Stimulated activated naive CD8-positive, alpha-beta T cell treated with anti-CD3 and anti-CD28 coated beads, Interleukin-15, Interleukin-2, amounts not matched to agents 100 ng/mL and 50 ng/mL, for 24 hours (primary cell): ENCODE measurements around the gene SAMM50.

Source experiments
- H3K27ac Mint-ChIP-seq: one replicate; pipeline ENCODE4 v1.8.0; 2021; ENCODE audit warnings: mild to moderate bottlenecking, mixed read lengths
- H3K27me3 Mint-ChIP-seq: one replicate; pipeline ENCODE4 v1.8.0; 2021; ENCODE audit warnings: mixed read lengths
- H3K36me3 Mint-ChIP-seq: one replicate; pipeline ENCODE4 v1.8.0; 2021; ENCODE audit warnings: low read depth, mixed read lengths
- H3K4me1 Mint-ChIP-seq: one replicate; pipeline ENCODE4 v1.8.0; 2021; ENCODE audit warnings: low read depth, mixed read lengths
- H3K4me3 Mint-ChIP-seq: one replicate; pipeline ENCODE4 v1.8.0; 2021; ENCODE audit warnings: mild to moderate bottlenecking, mixed read lengths
- H3K9me3 Mint-ChIP-seq: one replicate; pipeline ENCODE4 v1.8.0; 2021; ENCODE audit warnings: mixed read lengths

The SAMM50 gene

DNA sequence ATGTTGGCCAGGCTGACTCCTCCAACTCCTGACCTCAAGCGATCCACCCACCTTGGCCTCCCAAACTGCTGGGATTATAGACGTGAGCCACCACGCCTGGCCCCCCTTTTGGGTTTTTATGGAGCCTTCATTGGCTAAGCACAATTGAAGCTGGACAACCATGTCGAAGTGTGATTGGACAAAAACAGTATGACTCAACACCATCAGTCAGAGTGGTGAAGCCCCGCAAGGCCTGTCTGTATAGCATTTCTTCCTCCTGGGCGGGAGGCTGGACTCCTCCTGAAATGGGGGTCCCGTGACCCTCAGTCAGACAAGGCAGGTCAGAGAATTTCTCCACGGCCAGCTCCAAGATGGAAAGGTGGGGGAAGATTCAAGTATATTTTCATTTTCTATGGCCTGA lies 65.7 kb downstream of the SAMM50 start:
- peaks cover 5% of the 10 kb centered on the region for H3K27me3 Mint-ChIP-seq

DNA sequence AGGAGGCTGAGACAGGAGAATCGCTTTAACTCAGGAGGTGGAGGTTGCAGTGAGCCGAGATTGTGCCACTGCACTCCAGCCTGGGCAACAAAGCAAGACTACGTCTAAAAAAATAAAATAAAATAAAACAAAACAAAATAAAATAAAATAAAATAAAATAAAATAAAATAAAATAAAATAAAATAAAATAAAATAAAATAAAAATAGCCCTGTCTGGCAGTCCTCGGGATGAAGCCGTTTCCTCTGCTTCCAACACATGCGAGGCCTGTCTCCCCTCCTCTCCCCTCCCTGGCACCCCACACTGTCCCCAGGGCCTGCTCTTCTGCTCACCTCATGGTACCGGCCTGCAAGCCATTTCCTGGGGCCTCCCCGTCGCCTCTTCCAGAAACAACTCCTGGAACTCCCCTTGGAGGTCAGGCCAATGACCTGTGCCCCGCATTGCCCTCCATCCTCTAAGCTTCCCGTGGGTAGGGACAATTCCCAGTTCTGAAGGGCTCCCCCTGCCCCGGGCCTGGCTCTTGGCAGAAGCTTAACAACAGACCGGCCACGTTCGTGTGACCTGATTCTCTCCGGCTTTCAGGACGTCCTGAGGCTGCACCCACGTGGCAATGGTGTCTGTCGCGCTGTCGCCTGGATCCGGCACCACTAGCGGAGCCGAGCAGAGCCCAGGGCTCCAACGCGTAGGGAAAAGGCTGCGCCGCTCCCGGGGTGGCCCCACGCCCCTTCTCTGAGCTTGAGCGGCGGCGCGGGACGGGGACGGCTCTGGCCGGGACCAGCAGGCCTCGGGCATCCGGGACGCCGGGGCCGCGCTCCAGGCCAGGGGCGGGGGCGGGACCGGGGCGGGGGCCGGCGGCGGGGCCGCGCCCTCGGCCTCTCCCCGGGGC lies 68.4 kb downstream of the SAMM50 start:
- no peaks in the 10 kb centered on the region for H3K9me3 Mint-ChIP-seq
- H3K27me3 Mint-ChIP-seq: peaks cover 5% of the 10 kb centered on the region
- peak overlapping the region; percentile 89 for H3K27ac Mint-ChIP-seq
- peaks cover 52% of the 10 kb centered on the region for H3K4me1 Mint-ChIP-seq
- peak overlapping the region; percentile 83 for H3K4me3 Mint-ChIP-seq
- H3K36me3 Mint-ChIP-seq: peaks cover 4% of the 10 kb centered on the region

More for the DNA sequence above, 65.7 kb downstream of the SAMM50 start:
- peak overlapping the region; percentile 35 for H3K4me3 Mint-ChIP-seq
- peaks cover 29% of the 10 kb centered on the region for H3K4me1 Mint-ChIP-seq
- H3K27ac Mint-ChIP-seq: no peak overlapping the region
- H3K36me3 Mint-ChIP-seq: peaks cover 4% of the 10 kb centered on the region
- no peaks in the 10 kb centered on the region for H3K9me3 Mint-ChIP-seq

DNA sequence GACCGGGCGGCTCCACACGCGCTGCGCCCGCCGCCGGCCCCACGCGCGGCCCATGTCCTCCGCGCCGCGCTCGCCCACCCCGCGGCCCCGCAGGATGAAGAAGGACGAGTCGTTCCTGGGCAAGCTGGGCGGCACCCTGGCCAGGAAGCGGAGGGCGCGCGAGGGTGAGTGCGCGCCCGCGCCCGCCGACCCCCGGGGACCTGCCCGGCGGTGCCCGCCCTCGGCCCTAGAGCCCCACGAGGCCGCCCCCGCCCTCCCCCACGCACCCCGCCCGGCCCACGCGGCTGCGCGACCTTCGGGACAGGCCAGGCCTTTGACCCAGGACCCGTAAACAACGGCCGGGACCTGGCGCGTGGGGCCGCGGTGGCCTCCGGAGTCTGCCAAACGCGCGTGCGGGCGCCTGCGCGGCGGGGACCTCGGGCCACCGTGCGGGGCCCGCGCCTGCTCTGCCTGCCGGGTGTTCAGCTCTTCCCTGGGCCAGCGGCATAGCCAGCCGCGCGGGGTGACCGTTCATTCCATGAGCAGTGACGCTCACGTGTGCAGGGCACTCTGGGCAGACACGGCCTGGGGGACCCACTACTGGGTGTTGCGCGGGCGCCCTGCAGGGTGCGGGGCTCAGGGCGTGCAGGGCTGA lies 69.2 kb downstream of the SAMM50 start, which contains the start of gene PARVB:
Gene PARVB, plus strand, starts transcription at position 15 of the 634 bp plus-strand sequence. Its CDS starts 38 bp downstream, at position 53.
- Mint-ChIP-seq H3K4me1 (peaks cover 56% of the 10 kb centered on the region), H3K36me3 (peaks cover 7% of the 10 kb centered on the region), H3K27ac (peak within 1 kb of the TSS; percentile 97), H3K4me3 (peak within 1 kb of the TSS; percentile 88), H3K27me3 (peaks cover 5% of the 10 kb centered on the region), H3K9me3 (no peaks in the 10 kb centered on the region)

DNA sequence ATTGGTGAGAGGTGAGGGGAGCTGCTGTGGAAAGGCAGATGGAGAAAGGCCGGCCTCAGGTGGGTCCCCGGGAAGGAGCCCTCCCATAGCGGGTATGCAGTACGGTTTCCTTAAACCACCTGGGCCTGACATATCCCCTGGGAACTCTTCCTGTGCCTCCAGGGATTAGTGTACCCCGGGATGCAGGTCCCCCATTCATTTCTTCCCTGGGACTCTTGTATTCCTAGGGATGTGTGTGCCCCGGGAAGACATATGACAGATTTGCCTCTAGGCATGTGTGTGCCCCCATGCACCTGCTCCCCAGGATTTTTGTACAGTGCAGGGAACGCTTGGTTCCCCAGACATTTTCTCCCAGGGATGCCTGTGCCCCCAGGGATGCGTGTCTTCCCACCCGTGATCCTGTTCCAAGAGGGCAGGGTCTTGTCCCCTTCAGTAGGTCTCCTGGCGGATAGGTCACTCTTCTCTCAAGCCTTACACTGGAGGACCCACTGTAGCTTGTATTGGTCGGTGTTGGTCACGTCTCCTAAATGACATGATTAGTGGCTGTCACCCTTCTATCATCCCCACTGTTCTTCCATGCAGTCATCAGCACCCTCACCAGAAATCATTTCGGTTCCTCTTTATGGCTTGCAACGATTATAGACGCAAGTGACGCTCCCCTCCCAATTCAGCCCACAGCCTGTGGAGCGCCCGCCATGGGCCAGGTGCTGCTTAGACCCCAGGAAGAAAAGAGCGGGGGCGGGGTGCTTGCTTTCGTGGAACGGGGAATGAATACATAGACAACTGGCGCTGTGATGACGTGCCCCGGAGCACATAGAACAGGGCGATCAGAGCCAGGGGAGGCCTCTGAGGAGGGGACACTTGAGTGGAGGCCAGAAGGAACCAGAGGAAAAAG lies 70.2 kb downstream of the SAMM50 start:
- Mint-ChIP-seq H3K4me1 (peaks cover 56% of the 10 kb centered on the region), H3K36me3 (peaks cover 7% of the 10 kb centered on the region), H3K27me3 (peaks cover 5% of the 10 kb centered on the region), H3K9me3 (no peaks in the 10 kb centered on the region), H3K27ac (peak overlapping the region; percentile 97), H3K4me3 (peak overlapping the region; percentile 88)

DNA sequence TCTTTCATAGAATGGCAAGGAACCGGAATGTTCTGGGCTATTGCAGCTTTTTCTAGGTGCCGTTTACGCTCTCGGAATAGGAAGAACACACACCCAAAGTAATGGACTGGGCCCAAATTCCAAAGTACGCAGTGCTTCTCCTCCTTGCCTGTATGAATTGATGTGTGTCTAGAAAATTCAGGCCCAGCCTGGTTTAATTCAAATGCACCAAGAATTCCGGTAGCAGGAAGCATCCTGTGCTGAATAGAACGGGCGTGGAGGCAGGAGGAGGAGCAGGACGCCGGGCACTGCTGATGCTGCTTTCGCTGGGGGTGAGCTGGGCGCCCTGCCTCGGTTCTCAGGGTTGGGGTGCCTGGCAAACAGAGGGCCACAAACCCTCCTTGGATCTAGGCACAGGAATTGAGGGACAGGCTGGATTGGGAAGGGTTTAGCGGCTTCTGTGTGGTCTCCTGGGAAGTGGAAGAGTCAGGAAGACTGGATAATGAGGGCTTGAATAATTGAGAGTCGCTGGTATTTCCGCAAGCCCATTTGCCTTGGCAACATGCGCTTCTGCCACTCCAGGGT lies 70.9 kb downstream of the SAMM50 start:
- Mint-ChIP-seq H3K4me1 (peaks cover 61% of the 10 kb centered on the region), H3K27me3 (peaks cover 5% of the 10 kb centered on the region), H3K4me3 (peak overlapping the region; percentile 88), H3K36me3 (peaks cover 7% of the 10 kb centered on the region), H3K9me3 (no peaks in the 10 kb centered on the region), H3K27ac (peak overlapping the region; percentile 97)

DNA sequence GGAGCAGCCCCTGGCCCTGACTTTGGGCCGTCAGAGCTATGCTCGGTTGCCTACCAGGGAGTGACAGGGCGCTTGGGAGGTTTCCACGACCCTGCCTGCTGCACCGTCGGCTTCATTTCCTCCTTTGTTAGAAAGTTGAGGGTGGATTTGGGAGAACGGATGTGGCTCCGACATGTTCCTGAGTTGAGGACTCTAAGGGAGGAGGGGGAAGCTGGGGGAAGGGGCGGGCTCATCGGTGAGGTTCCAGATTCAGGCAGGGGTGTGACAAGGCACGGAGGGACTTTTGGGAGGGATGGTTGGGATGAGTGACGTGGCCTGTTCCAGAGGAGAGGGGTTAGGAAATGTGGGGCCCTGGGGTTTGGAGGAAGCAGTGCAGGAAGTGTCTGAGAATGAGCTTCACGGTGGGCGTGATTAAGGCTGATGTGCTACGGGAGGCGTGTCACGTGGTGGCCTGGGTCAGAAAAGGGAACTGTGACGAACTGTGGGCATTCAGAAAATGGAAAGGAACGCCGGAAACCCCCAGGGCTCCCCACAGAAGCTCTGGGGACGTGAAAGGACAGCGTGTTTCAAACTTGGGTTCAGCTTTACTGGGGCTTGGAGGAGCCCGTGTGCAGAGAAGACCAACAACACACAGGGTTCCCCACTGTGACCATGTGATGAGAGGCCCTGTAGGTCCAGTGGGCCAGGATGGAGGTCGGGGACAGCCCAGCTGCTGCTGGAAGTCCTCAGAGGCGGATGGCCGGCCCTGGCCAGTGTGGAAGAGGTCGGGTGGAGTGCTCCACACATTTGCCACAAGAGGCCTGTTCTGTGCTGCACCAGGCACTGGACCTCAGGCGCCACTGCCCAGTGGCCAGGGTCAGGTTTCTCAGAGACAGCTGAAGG lies 71.6 kb downstream of the SAMM50 start:
- H3K9me3 Mint-ChIP-seq: no peaks in the 10 kb centered on the region
- peaks cover 61% of the 10 kb centered on the region for H3K4me1 Mint-ChIP-seq
- H3K27ac Mint-ChIP-seq: peak overlapping the region; percentile 97
- peaks cover 12% of the 10 kb centered on the region for H3K36me3 Mint-ChIP-seq
- H3K4me3 Mint-ChIP-seq: peak overlapping the region; percentile 88
- H3K27me3 Mint-ChIP-seq: peaks cover 5% of the 10 kb centered on the region

DNA sequence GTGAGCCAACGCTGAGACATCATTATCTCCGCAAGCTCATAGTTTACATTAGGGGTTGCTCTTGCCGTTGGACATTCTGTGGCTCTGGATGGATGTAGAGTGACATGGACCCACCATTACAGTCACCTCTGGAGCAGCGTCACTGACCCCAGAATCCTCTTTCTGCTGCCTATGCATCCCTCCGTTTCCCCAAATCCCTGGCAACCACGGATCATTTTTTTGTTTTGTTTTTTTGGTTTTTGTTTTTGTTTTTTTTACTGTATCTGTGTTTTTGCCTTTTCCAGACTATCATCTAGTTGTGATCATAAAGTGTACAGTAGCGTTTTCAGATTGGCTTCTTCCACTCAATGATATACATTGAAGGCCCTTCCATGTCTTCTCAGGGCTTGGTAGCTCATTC lies 72.8 kb downstream of the SAMM50 start:
- Mint-ChIP-seq H3K4me1 (peaks cover 56% of the 10 kb centered on the region), H3K27me3 (peaks cover 5% of the 10 kb centered on the region), H3K9me3 (no peaks in the 10 kb centered on the region), H3K4me3 (no peak overlapping the region), H3K27ac (peak overlapping the region; percentile 46), H3K36me3 (peaks cover 9% of the 10 kb centered on the region)

DNA sequence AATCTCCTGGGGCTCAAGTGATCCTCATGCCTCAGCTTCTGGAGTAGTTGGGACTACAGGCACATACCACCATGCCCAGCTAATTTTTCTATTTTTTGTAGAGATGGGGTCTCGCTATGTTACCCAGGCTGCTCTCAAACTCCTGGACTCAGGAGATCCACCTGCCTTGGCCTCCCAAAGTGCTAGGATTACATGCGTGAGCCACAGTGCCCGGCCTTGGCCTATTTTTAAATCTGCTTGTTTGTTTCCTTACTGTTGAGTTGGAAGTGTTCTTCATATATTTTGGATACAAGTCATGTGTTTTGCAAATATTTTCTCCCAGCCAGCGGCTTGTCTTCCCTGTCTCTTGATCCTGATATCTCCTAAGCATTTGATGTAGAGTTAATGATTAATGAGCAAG lies 73.8 kb downstream of the SAMM50 start:
- no peak overlapping the region for H3K4me3 Mint-ChIP-seq
- H3K36me3 Mint-ChIP-seq: peaks cover 9% of the 10 kb centered on the region
- peaks cover 56% of the 10 kb centered on the region for H3K4me1 Mint-ChIP-seq
- peak overlapping the region; percentile 63 for H3K27ac Mint-ChIP-seq
- H3K9me3 Mint-ChIP-seq: no peaks in the 10 kb centered on the region
- peaks cover 5% of the 10 kb centered on the region for H3K27me3 Mint-ChIP-seq

DNA sequence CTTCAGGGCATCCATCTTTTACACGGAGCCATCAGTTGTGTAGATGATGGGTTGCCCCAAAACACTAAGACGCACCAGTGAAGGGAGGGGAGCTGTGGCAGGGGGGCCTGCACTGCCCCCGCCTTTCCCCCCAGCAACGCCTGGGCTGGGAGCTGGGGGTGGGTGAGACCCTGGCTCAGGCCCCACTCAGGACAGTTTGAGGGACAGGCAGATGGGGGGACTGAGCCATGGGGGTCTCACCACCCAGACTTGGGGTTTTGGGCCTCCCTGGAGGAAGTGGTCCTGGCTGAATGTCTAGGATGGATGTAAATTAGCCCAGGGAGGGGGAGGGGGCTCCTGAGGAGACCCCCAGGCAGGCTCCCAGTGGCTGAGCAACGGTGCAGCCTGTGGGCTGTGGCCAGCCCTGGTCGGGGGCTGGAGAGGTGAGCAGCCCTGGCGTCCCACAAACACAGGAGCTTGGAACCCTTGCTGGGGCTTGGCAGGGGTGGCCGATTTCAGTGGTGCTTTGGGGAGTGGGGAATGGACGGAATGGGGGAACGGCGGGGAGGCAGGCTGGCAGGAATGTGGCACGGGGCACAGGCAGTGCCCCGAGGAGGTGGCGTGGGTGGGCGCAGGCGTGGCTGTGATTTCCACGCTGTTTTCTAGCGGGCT lies 74.9 kb downstream of the SAMM50 start:
- Mint-ChIP-seq H3K27ac (no peak overlapping the region), H3K4me3 (no peak overlapping the region), H3K9me3 (no peaks in the 10 kb centered on the region), H3K36me3 (peaks cover 9% of the 10 kb centered on the region), H3K4me1 (peaks cover 50% of the 10 kb centered on the region), H3K27me3 (peaks cover 5% of the 10 kb centered on the region)

DNA sequence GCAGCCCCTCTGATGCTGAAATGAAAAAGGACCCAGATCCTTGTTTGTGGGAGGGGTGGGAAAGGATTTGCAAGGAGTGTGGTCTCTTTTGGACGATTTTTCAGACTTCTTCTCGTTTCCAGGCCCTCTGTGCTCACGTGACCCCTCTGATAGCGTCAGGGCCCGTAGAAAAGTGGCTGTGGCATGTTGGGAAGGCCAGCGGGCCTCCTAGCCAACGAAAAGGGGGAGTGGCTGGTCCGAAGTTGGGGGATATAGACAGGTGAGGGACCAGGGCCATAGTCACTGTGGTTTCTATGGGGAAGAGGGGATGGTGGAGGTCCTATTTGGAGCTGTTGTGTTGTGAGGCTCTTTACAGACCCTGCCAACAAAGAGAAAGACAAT lies 75.5 kb downstream of the SAMM50 start:
- Mint-ChIP-seq H3K27ac (no peak overlapping the region), H3K36me3 (peaks cover 9% of the 10 kb centered on the region), H3K27me3 (peaks cover 2% of the 10 kb centered on the region), H3K4me1 (peaks cover 45% of the 10 kb centered on the region), H3K9me3 (no peaks in the 10 kb centered on the region), H3K4me3 (no peak overlapping the region)

DNA sequence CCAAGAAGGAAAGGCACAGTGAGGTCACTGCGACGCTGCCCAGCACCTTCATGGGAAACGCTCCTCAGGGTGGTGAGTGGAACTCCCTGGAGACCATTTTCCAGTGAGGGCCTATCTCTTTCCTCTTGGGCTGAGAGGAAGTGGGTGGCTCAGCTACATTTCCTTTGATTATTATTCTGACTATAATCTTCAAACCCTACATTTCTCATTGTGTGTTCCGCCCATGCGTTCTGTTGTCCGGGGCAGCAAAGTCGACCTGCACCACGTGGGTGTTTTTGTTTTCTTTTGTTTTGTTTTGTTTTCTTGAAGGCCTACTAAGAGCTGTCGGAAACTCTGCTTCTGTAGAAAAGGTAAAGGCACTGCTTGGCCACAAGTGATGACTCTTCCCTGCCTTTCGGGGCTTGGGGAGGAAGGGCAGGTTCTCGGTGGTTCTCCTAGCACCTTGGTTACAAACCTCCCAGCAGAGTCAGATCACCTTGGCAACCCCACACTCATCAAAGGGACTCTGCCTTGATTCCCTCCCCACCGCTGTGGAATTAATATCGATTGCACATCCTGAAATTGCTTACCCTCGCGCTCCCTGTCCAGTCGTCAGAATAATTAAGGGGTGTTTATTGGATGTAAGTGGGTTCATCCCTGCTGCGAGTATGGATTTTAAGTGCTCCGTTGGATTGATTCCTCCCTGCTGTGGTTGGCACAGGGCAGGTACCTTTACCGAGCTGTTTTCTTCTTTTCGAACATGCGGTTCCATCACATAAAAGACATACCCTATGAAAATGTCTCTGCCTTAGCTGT lies 76.1 kb downstream of the SAMM50 start:
- no peak overlapping the region for H3K4me3 Mint-ChIP-seq
- peak overlapping the region; percentile 63 for H3K27ac Mint-ChIP-seq
- peaks cover 9% of the 10 kb centered on the region for H3K36me3 Mint-ChIP-seq
- peaks cover 38% of the 10 kb centered on the region for H3K4me1 Mint-ChIP-seq
- no peaks in the 10 kb centered on the region for H3K27me3 Mint-ChIP-seq
- H3K9me3 Mint-ChIP-seq: no peaks in the 10 kb centered on the region

DNA sequence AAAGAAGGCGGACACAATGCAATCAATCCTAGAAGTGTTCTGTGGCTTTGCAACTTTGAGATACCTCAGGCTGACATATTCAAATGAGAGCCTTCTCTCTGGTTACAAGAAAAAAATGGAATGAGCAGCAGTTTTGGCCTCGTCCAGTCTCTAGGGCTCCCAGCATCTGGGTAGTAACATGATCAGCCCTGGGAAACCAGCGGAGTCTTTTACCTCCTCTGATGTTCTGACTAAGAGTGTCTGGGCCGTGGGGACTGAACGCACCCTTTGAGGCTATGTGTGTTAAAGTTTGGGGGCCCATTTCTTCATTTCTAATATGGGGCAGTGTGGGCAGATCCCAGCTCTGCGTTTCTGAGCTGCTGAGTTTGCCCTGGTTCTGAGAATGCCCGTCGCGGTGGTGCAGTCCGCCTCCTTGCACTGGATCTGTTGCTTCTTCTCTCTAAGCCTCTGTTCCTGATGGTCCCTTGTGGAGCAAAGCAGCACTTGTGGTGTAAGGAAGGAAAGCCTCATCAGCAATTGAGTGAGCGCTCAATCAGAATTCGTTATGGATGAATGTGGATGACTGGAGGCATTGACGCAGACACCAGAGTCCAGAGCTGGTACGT lies 77.0 kb downstream of the SAMM50 start:
- H3K4me1 Mint-ChIP-seq: peaks cover 29% of the 10 kb centered on the region
- no peaks in the 10 kb centered on the region for H3K27me3 Mint-ChIP-seq
- H3K4me3 Mint-ChIP-seq: no peak overlapping the region
- H3K27ac Mint-ChIP-seq: no peak overlapping the region
- peaks cover 9% of the 10 kb centered on the region for H3K36me3 Mint-ChIP-seq
- no peaks in the 10 kb centered on the region for H3K9me3 Mint-ChIP-seq
